Stimulated activated CD4-positive, alpha-beta T cell treated with anti-CD3 and anti-CD28 coated beads, TNF-alpha, amount 100 ng/mL, for 4 hours (primary cell): Measurements from ENCODE around the gene PDILT.
"Not testable (repeated sequence)": the region's sequence is repeated elsewhere in the genome, so short reads cannot be mapped to it uniquely, and the experiment has no call there.

Source experiments
- DNase-seq, 3 experiments: peaks; one replicate each; pipeline ENCODE4 v3.0.0-alpha.2; 2020; ENCODE audit warnings: low read depth in 3 of 3

Gene PDILT

GRCh38 chr16:20404637-20405036 is at the start of gene PDILT:
PDILT (minus strand) TSS chr16:20404737; CDS start chr16:20399300, 5,437 bp downstream.
- DNase-seq: no peak

GRCh38 chr16:20453633-20454032 is 49.1 kb upstream of the PDILT start:
- not testable (repeated sequence) for DNase-seq

- DNase-seq: not testable (repeated sequence)
Observed at GRCh38 chr16:20451364-20451763, 46.8 kb upstream of the PDILT start, which contains the start of gene ACSM2A. ACSM2A (plus strand) TSS chr16:20451521; CDS start chr16:20460115, 8,594 bp downstream.

GRCh38 chr16:20446652-20447393 is 42.3 kb upstream of the PDILT start:
- DNase-seq: not testable (repeated sequence)

- not testable (repeated sequence) for DNase-seq
Observed at GRCh38 chr16:20441859-20442258, 37.3 kb upstream of the PDILT start.

- no peak for DNase-seq
Observed at GRCh38 chr16:20441191-20441590, 36.7 kb upstream of the PDILT start.

GRCh38 chr16:20440731-20441130 is 36.2 kb upstream of the PDILT start:
- not testable (repeated sequence) for DNase-seq

- DNase-seq: not testable (repeated sequence)
Observed at GRCh38 chr16:20439820-20440231, 35.3 kb upstream of the PDILT start.

GRCh38 chr16:20438950-20439349 is 34.4 kb upstream of the PDILT start:
- not testable (repeated sequence) for DNase-seq

- DNase-seq: no peak
Observed at GRCh38 chr16:20430948-20431347, 26.4 kb upstream of the PDILT start.

GRCh38 chr16:20430480-20430879 is 25.9 kb upstream of the PDILT start:
- DNase-seq: not testable (repeated sequence)

GRCh38 chr16:20429499-20429898 is 25.0 kb upstream of the PDILT start:
- DNase-seq: not testable (repeated sequence)

- DNase-seq: not testable (repeated sequence)
Observed at GRCh38 chr16:20427401-20427797, 22.9 kb upstream of the PDILT start.

GRCh38 chr16:20424129-20424866 is 19.8 kb upstream of the PDILT start:
- DNase-seq: no peak

GRCh38 chr16:20423772-20424128 is 19.2 kb upstream of the PDILT start:
- not testable (repeated sequence) for DNase-seq

- not testable (repeated sequence) for DNase-seq
Observed at GRCh38 chr16:20421748-20422147, 17.2 kb upstream of the PDILT start.

- DNase-seq: not testable (repeated sequence)
Observed at GRCh38 chr16:20419093-20419492, 14.6 kb upstream of the PDILT start.

GRCh38 chr16:20415541-20415940 is 11.0 kb upstream of the PDILT start:
- DNase-seq: no peak

GRCh38 chr16:20411055-20411454 is 6.5 kb upstream of the PDILT start:
- DNase-seq: no peak

GRCh38 chr16:20410121-20410723 is 5.7 kb upstream of the PDILT start:
- DNase-seq: no peak

GRCh38 chr16:20409398-20410120 is 5.0 kb upstream of the PDILT start, which contains the start of gene ACSM5:
ACSM5 (plus strand) TSS chr16:20409534; CDS start chr16:20411485, 1,951 bp downstream.
- DNase-seq: no peak

- no peak for DNase-seq
Observed at GRCh38 chr16:20402651-20403050, 1.9 kb downstream of the PDILT start.
